GM12878 (cell line): ENCODE measurements around the gene MAST4.

ENCODE experiments used
- BRCA1 ChIP-seq: IDR thresholded peaks from 2 replicates; pipeline ENCODE4 v1.6.1; 2011; ENCODE audit warnings: low read depth, low read length, improper control_type of control experiment
- CTCF ChIP-seq, 3 experiments: IDR thresholded peaks in 2 of 3; conservative IDR thresholded peaks in 1 of 3; 2 replicates each; pipeline ENCODE4 v1.5.1; 2011; ENCODE audit warnings: low read depth in 3 of 3, low read length in 3 of 3, mild to moderate bottlenecking in 3 of 3, control low read depth in 2 of 3, moderate library complexity in 2 of 3, inconsistent platforms in 1 of 3, mixed read lengths in 1 of 3; ENCODE audit not compliant: control insufficient read depth in 2 of 3, insufficient read depth in 1 of 3; ENCODE audit errors: extremely low read depth in 1 of 3
- ETV6 ChIP-seq, 2 experiments: fragments of 450-650 bp in 1 of 2; IDR thresholded peaks in 1 of 2; conservative IDR thresholded peaks in 1 of 2; 2 replicates each; pipeline ENCODE4 v1.6.1; 2014; ENCODE audit warnings: antibody characterized with exemption in 1 of 2, borderline replicate concordance in 1 of 2, low read depth in 1 of 2, mild to moderate bottlenecking in 1 of 2, moderate library complexity in 1 of 2
- KDM1A ChIP-seq: fragments of 200-600 bp; sonication (generic); IDR thresholded peaks from 2 replicates; pipeline ENCODE4 v1.6.1; 2016; ENCODE audit warnings: borderline replicate concordance
- SIN3A ChIP-seq: IDR thresholded peaks from 2 replicates; pipeline ENCODE4 v1.6.1; 2012; ENCODE audit warnings: low read depth, low read length, improper control_type of control experiment
- SMARCA5 ChIP-seq: fragments of 450-650 bp; IDR thresholded peaks from 2 replicates; pipeline ENCODE4 v1.6.1; 2017; ENCODE audit warnings: mild to moderate bottlenecking
- TBL1XR1 ChIP-seq: IDR thresholded peaks from 2 replicates; pipeline ENCODE4 v1.6.1; 2012; ENCODE audit warnings: low read depth, low read length, improper control_type of control experiment
- TCF7 ChIP-seq: IDR thresholded peaks from 2 replicates; pipeline ENCODE4 v1.6.1; 2014; ENCODE audit warnings: antibody characterized with exemption, borderline replicate concordance
- TF ChIP-seq, protein P1 (sequence below): fragments of 450-650 bp; conservative IDR thresholded peaks from 2 replicates; pipeline ENCODE4 v1.6.1; 2017; ENCODE audit warnings: mild to moderate bottlenecking, moderate library complexity

- TF ChIP-seq TBL1XR1 (no peak), ETV6 (conservative IDR thresholded peaks at IDR 0.05 in 1 of 2, IDR thresholded peaks at IDR 0.05 in 1 of 2; ENCODE audit: borderline replicate concordance in 1 of 2, low read depth in 1 of 2) (peak in 1 of 2 experiments; percentile 74; a peak in 2 of 4 replicates), BRCA1 (no peak), SMARCA5 (no peak), KDM1A (no peak), CTCF (IDR thresholded peaks at IDR 0.05 in 2 of 3, conservative IDR thresholded peaks at IDR 0.05 in 1 of 3; ENCODE audit: control insufficient read depth in 2 of 3, extremely low read depth in 1 of 3, insufficient read depth in 1 of 3, low read depth in 3 of 3, low read length in 3 of 3) (no peak), TCF7 (no peak), SIN3A (no peak)
- TF ChIP-seq, protein P1, sequence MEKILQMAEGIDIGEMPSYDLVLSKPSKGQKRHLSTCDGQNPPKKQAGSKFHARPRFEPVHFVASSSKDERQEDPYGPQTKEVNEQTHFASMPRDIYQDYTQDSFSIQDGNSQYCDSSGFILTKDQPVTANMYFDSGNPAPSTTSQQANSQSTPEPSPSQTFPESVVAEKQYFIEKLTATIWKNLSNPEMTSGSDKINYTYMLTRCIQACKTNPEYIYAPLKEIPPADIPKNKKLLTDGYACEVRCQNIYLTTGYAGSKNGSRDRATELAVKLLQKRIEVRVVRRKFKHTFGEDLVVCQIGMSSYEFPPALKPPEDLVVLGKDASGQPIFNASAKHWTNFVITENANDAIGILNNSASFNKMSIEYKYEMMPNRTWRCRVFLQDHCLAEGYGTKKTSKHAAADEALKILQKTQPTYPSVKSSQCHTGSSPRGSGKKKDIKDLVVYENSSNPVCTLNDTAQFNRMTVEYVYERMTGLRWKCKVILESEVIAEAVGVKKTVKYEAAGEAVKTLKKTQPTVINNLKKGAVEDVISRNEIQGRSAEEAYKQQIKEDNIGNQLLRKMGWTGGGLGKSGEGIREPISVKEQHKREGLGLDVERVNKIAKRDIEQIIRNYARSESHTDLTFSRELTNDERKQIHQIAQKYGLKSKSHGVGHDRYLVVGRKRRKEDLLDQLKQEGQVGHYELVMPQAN: no peak
Observed at GRCh38 chr5:66639037-66639436, 42.8 kb downstream of the MAST4 start.
